GM10266 (cell line): ENCODE measurements around the gene CLN6.
"Not testable (repeated sequence)": the region's sequence is repeated elsewhere in the genome, so short reads cannot be mapped to it uniquely, and the experiment has no call there.

Experiments
- DNase-seq: peaks from one replicate; pipeline ENCODE4 v3.0.0; 2012; ENCODE audit errors: extremely low spot score
- TF ChIP-seq, protein P1 (sequence below): IDR thresholded peaks from 2 replicates; pipeline ENCODE4 v1.5.1; 2012; ENCODE audit warnings: mild to moderate bottlenecking, low read depth; ENCODE audit not compliant: control insufficient read depth, insufficient read depth; ENCODE audit errors: missing control alignments

The CLN6 gene

DNA sequence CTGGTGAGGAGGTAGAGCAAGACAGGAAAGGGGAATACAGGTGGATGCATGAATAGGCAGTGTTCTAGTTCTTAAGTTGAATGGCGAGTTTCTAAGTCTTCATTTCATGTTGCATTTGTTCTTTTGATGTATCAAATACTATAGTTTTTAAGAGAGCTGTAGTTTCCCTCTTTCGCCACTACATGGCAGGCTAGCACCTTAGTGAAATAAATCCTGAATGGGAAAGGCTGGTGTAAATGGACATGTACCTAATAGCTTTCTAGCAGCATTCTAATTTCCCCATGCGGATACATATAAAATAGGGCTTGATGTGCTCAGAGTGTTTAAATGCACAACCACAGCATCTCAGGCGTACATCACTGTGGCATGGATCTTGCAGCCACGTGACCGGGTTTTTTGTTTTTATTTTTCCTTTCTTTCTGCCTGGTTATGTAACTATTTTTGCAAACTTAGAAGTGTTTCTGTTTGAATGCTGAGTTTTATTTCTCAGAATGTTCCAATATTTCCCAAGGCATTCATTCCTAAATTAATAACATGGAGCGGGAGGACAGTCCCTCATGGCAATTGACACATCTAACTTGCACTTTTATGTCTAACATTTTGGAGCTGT lies 23.5 kb upstream of the CLN6 start:
- TF ChIP-seq, protein P1, sequence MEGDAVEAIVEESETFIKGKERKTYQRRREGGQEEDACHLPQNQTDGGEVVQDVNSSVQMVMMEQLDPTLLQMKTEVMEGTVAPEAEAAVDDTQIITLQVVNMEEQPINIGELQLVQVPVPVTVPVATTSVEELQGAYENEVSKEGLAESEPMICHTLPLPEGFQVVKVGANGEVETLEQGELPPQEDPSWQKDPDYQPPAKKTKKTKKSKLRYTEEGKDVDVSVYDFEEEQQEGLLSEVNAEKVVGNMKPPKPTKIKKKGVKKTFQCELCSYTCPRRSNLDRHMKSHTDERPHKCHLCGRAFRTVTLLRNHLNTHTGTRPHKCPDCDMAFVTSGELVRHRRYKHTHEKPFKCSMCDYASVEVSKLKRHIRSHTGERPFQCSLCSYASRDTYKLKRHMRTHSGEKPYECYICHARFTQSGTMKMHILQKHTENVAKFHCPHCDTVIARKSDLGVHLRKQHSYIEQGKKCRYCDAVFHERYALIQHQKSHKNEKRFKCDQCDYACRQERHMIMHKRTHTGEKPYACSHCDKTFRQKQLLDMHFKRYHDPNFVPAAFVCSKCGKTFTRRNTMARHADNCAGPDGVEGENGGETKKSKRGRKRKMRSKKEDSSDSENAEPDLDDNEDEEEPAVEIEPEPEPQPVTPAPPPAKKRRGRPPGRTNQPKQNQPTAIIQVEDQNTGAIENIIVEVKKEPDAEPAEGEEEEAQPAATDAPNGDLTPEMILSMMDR, result peak; percentile 81
- peak; percentile 73 for DNase-seq

DNA sequence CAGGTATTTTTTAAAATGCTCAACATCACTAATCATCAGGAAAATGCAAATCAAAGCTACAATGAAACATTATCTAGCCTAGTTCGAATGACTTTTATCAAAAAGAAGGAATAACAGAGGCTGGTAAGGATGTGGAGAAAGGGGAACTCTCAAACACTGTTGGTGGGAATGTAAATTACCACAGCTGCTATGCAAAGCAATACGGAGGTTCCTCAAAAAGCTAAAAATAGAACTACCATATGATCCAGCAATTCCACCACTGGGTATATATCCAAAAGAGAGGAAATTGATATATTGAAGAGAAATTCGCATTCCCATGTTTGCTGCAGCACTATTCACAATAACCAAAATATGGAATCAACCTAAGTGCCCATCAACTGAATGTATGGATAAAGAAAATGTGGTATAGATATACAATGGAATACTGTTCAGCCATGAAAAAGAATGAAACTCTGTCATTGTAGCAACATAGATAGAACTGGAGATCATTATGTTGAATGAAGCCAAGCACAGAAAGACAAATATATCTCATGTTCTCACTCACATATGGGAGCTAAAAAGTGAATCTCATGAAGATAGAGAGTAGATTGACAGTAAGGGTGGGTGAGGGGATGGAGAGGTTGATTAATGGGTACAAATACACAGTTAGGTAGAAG lies 19.7 kb upstream of the CLN6 start:
- DNase-seq, result no peak
- TF ChIP-seq, protein P1, result no peak

DNA sequence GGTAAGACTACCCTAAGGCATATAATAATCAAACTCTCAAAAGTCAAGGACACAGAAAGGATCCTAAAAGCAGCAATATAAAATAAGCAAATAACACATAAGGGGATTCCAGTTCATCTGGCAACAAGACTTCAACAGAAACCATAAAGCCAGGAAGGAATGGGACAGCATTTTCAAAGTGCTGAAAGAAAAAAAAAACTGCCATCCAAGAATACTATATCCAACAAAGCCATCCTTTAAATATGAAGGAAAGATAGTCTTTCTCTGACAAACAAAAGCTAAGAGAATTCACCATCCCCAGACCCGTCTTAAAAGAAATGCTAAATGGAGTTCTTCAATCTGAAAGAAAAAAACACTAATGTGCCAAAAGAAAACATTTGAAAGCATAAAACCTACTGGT lies 14.7 kb upstream of the CLN6 start:
- TF ChIP-seq, protein P1, result no peak
- DNase-seq, result no peak

DNA sequence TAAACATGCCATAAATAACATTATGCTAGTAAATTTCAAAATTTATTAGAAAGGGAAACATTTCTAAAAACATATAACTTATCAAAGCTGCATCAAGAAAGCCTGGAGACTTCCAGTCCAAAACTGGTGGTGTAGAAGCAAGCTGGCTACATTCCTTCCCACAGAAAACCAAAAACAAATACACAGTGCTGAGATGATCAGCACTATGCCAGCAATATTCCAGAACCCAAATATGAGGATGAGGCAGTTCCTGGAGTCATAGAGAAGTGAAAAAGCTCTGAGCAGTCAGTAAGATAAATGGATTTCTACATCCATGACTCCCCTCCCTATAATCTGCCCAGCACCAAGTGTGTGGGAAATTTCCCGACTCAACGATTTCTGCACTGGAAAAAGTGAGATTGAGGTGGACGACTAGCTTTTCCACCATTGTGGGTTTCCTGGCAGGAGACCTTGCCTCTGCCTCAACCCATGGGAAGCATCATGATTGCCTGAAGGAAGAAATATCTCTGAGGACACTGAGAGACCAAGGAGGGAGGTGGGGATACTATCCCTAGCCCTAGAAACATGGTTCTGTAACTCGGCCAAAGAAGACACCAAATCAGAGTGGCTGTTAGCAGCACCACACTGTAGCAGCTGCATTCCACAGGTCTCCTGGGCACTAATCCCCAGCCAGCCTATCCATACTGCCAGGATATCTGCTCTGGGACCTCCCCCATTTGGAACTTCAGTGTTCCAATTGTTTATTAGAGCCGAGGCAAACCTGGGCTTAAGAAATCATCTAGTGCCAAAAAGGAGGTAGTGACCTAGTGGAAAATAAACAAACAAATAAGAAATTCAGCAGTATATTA lies 11.8 kb upstream of the CLN6 start:
- DNase-seq, result no peak
- TF ChIP-seq, protein P1, result no peak

DNA sequence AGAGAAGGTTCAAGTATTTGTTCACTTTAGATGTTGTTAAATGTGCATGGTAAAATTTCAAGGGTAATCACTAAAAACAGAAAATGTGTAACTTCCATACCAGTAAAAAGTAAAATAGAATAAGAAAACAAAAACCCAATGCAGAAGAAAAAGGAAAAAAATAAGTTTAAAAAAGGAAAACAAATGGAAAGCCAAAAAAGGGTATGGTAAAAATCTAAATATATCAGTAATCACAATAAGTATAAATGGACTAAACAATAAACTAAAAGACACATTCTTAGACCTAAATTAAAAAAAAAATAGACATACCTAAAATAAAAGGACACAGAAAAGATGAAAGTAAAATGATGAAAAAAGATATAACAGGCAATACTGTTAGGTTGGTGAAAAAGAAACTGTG lies 9.5 kb upstream of the CLN6 start:
- TF ChIP-seq, protein P1, result no peak
- DNase-seq, result no peak

DNA sequence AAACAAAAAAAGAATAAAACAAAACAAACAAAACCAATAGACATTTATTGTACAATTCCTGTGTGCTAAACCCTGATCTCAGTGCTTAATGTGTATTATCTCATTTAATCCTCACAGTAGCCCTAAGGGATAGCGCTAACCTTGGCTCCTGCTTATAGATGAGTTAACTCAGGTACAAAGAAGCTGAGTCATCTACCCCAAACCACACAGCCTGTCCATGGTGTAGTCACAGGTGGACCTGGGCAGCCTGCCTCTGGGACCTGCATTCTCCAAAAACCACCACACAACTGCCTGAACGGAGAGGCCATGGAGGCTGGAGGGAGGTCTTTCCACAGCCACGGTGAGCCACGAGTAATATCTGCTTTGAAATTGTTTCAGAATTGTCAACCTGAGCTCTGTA lies 5.5 kb upstream of the CLN6 start:
- TF ChIP-seq, protein P1, result no peak
- no peak for DNase-seq

DNA sequence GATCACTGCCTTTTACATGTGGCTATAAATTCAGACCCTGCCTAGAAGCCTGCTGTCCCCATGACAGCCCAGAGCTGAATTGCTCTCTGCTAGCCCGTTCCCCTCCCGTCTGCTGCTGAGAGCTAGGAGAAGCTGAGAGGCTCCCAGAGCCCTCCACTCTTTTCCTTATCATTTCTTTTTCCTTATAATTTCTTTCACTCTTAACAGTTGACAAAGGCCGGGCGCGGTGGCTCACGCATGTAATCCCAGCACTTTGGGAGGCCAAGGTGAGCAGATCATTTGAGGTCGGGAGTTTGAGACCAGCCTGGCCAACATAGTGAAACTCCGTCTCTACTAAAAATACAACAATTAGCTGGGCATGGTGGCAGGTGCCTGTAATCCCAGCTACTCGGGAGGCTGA lies 5.0 kb upstream of the CLN6 start:
- DNase-seq, result not testable (repeated sequence)
